Measurements from ENCODE around the gene BID.

BID gene

GRCh38 chr22:17792854-17793434 lies 18.7 kb upstream of the BID start:
- no peak for ATAC-seq
- TF ChIP-seq ARNTL (CRISPR knock-in tag; IDR thresholded peaks at IDR 0.05; ENCODE audit: borderline replicate concordance, low read depth), result no peak
- no peak for TF ChIP-seq OSR1 (CRISPR knock-in tag; IDR thresholded peaks at IDR 0.05)
- no peak for TF ChIP-seq ESRRG (CRISPR knock-in tag; IDR thresholded peaks at IDR 0.05)
- no peak for TF ChIP-seq ZFP30 (CRISPR knock-in tag; IDR thresholded peaks at IDR 0.05)
- TF ChIP-seq ZC3H10 (CRISPR knock-in tag; IDR thresholded peaks at IDR 0.05), result no peak
- no peak for TF ChIP-seq TOX (CRISPR knock-in tag; IDR thresholded peaks at IDR 0.05; ENCODE audit: borderline replicate concordance)
- no peak for TF ChIP-seq SNAI2 (CRISPR knock-in tag; IDR thresholded peaks at IDR 0.05)
- TF ChIP-seq PPARA (CRISPR knock-in tag; IDR thresholded peaks at IDR 0.05; ENCODE audit: borderline replicate concordance), result no peak
- no peak for TF ChIP-seq RARB (CRISPR knock-in tag; IDR thresholded peaks at IDR 0.05)
- no peak for TF ChIP-seq GLIS3 (CRISPR knock-in tag; IDR thresholded peaks at IDR 0.05)
- no peak for TF ChIP-seq ISL1 (CRISPR knock-in tag; IDR thresholded peaks at IDR 0.05)
- TF ChIP-seq BACH2 (CRISPR knock-in tag; IDR thresholded peaks at IDR 0.05; ENCODE audit: borderline replicate concordance), result no peak
- TF ChIP-seq, protein P1, sequence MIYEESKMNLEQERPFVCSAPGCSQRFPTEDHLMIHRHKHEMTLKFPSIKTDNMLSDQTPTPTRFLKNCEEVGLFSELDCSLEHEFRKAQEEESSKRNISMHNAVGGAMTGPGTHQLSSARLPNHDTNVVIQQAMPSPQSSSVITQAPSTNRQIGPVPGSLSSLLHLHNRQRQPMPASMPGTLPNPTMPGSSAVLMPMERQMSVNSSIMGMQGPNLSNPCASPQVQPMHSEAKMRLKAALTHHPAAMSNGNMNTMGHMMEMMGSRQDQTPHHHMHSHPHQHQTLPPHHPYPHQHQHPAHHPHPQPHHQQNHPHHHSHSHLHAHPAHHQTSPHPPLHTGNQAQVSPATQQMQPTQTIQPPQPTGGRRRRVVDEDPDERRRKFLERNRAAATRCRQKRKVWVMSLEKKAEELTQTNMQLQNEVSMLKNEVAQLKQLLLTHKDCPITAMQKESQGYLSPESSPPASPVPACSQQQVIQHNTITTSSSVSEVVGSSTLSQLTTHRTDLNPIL (CRISPR knock-in tag; IDR thresholded peaks at IDR 0.05; ENCODE audit: low read depth), result no peak
- TF ChIP-seq, protein P2, sequence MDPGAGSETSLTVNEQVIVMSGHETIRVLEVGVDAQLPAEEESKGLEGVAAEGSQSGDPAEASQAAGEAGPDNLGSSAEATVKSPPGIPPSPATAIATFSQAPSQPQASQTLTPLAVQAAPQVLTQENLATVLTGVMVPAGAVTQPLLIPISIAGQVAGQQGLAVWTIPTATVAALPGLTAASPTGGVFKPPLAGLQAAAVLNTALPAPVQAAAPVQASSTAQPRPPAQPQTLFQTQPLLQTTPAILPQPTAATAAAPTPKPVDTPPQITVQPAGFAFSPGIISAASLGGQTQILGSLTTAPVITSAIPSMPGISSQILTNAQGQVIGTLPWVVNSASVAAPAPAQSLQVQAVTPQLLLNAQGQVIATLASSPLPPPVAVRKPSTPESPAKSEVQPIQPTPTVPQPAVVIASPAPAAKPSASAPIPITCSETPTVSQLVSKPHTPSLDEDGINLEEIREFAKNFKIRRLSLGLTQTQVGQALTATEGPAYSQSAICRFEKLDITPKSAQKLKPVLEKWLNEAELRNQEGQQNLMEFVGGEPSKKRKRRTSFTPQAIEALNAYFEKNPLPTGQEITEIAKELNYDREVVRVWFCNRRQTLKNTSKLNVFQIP (CRISPR knock-in tag; IDR thresholded peaks at IDR 0.05; ENCODE audit: borderline replicate concordance, low read depth), result no peak
- TF ChIP-seq TCF4 (CRISPR knock-in tag; IDR thresholded peaks at IDR 0.05; ENCODE audit: borderline replicate concordance), result no peak

DNA sequence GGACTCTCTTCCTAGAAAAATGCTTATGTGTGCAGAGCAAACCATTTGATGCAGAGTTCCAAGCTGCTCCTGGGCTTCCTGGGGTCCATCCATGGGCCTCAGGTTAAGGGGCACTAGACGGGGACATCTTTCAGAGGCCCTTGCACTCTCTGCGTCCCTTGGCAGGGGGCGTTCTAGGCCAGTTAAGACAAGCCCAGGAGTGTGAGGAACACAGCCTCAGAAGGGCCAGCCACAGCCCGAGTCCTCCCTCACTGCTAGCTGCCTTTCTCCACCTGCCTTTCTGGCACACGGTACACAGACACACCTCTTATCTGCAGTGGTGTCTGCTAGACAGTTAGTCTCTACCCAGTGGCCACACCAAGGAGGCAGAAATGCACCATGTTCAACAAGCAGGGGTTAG lies 18.0 kb upstream of the BID start:
- peak; percentile 20; the same call in 1 of the 3 replicates for ATAC-seq
- TF ChIP-seq ZNF70 (CRISPR knock-in tag; IDR thresholded peaks at IDR 0.05) (no peak), ESRRG (CRISPR knock-in tag; IDR thresholded peaks at IDR 0.05) (no peak), PATZ1 (CRISPR knock-in tag; IDR thresholded peaks at IDR 0.05; ENCODE audit: borderline replicate concordance) (no peak), ARNTL (CRISPR knock-in tag; IDR thresholded peaks at IDR 0.05; ENCODE audit: borderline replicate concordance, low read depth) (no peak), ZFP3 (CRISPR knock-in tag; IDR thresholded peaks at IDR 0.05) (no peak), TCF4 (CRISPR knock-in tag; IDR thresholded peaks at IDR 0.05; ENCODE audit: borderline replicate concordance) (no peak), TOX (CRISPR knock-in tag; IDR thresholded peaks at IDR 0.05; ENCODE audit: borderline replicate concordance) (no peak), PPARA (CRISPR knock-in tag; IDR thresholded peaks at IDR 0.05; ENCODE audit: borderline replicate concordance) (no peak), BACH2 (CRISPR knock-in tag; IDR thresholded peaks at IDR 0.05; ENCODE audit: borderline replicate concordance) (no peak), RARB (CRISPR knock-in tag; IDR thresholded peaks at IDR 0.05) (no peak)
- TF ChIP-seq, protein P3, sequence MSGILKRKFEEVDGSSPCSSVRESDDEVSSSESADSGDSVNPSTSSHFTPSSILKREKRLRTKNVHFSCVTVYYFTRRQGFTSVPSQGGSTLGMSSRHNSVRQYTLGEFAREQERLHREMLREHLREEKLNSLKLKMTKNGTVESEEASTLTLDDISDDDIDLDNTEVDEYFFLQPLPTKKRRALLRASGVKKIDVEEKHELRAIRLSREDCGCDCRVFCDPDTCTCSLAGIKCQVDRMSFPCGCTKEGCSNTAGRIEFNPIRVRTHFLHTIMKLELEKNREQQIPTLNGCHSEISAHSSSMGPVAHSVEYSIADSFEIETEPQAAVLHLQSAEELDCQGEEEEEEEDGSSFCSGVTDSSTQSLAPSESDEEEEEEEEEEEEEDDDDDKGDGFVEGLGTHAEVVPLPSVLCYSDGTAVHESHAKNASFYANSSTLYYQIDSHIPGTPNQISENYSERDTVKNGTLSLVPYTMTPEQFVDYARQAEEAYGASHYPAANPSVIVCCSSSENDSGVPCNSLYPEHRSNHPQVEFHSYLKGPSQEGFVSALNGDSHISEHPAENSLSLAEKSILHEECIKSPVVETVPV (CRISPR knock-in tag; IDR thresholded peaks at IDR 0.05), result no peak
- TF ChIP-seq, protein P4, sequence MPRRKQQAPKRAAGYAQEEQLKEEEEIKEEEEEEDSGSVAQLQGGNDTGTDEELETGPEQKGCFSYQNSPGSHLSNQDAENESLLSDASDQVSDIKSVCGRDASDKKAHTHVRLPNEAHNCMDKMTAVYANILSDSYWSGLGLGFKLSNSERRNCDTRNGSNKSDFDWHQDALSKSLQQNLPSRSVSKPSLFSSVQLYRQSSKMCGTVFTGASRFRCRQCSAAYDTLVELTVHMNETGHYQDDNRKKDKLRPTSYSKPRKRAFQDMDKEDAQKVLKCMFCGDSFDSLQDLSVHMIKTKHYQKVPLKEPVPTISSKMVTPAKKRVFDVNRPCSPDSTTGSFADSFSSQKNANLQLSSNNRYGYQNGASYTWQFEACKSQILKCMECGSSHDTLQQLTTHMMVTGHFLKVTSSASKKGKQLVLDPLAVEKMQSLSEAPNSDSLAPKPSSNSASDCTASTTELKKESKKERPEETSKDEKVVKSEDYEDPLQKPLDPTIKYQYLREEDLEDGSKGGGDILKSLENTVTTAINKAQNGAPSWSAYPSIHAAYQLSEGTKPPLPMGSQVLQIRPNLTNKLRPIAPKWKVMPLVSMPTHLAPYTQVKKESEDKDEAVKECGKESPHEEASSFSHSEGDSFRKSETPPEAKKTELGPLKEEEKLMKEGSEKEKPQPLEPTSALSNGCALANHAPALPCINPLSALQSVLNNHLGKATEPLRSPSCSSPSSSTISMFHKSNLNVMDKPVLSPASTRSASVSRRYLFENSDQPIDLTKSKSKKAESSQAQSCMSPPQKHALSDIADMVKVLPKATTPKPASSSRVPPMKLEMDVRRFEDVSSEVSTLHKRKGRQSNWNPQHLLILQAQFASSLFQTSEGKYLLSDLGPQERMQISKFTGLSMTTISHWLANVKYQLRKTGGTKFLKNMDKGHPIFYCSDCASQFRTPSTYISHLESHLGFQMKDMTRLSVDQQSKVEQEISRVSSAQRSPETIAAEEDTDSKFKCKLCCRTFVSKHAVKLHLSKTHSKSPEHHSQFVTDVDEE (CRISPR knock-in tag; IDR thresholded peaks at IDR 0.05), result no peak
- TF ChIP-seq, protein P1 (CRISPR knock-in tag; IDR thresholded peaks at IDR 0.05; ENCODE audit: low read depth), result no peak

Measured in SK-N-SH treated with all-trans-retinoic acid at 6 μM for 48 hours (cell line).